Epithelial cell of proximal tubule (primary cell): Measurements from ENCODE around the gene INSL3. TPM values are rescaled to one million over a fixed set of nuclear protein-coding genes. Genes with fewer than 3 reads are reported as not detected.

ENCODE experiments used
- DNase-seq: peaks from one replicate; pipeline ENCODE4 v3.0.0-alpha.2; 2011; ENCODE audit warnings: low read depth
- H3K4me3 ChIP-seq: 2 replicates; pipeline ENCODE4 v1.5.1; 2011; ENCODE audit warnings: low read depth, mild to moderate bottlenecking, low read length
- total RNA-seq: library from RNA; depleted of rRNA; stranded (reverse); fragments of >200 nt; gene quantifications from 2 replicates; pipeline ENCODE4 v1.2.3, GENCODE V29; 2015
- TF ChIP-seq, protein P1 (sequence below): conservative IDR thresholded peaks from 2 replicates; pipeline ENCODE4 v1.5.1; 2012; ENCODE audit warnings: low read depth, mild to moderate bottlenecking, low read length

INSL3 gene
- total RNA-seq, 1 donor from 2014 or later, result not detected

DNA sequence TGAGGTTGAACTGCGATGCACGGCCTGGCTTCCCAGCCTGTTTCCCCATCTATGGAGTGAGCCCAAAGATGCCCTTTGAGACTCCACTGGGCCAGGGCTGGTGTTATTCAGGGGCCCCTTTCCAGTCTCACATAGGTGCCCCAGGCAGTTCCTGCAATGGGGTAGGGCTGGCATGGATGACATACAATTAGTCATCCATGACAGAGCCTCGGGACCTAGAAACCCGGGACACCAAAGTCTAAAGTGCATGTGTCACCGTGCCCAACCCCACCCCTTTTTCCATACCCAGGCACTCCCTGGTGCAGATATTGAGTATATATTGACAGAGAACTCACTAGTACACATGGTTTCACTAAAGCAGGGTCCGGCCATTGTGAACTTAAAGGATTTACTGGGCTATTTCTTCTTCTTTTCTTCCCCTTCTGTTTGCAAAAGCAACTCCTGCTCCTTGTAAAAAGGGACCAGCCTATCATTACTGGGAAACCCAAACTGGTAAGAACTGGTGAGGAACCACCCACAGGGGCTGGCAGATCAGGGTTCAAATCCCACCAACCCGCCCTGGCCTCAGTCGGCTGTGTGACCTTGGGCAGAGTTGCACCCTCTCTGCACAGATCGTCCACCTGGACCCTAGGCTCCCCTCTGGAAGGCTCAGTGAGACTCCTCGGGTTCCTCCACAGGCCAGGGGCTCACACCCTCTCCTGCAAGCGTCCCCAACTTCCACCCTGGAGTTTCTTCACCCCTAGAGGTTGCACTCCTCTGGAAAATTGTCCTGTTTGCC, 23.7 kb downstream of the INSL3 start:
- H3K4me3 ChIP-seq, result no peak overlapping the region
- TF ChIP-seq, protein P1, sequence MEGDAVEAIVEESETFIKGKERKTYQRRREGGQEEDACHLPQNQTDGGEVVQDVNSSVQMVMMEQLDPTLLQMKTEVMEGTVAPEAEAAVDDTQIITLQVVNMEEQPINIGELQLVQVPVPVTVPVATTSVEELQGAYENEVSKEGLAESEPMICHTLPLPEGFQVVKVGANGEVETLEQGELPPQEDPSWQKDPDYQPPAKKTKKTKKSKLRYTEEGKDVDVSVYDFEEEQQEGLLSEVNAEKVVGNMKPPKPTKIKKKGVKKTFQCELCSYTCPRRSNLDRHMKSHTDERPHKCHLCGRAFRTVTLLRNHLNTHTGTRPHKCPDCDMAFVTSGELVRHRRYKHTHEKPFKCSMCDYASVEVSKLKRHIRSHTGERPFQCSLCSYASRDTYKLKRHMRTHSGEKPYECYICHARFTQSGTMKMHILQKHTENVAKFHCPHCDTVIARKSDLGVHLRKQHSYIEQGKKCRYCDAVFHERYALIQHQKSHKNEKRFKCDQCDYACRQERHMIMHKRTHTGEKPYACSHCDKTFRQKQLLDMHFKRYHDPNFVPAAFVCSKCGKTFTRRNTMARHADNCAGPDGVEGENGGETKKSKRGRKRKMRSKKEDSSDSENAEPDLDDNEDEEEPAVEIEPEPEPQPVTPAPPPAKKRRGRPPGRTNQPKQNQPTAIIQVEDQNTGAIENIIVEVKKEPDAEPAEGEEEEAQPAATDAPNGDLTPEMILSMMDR, result no peak
- no peak for DNase-seq

DNA sequence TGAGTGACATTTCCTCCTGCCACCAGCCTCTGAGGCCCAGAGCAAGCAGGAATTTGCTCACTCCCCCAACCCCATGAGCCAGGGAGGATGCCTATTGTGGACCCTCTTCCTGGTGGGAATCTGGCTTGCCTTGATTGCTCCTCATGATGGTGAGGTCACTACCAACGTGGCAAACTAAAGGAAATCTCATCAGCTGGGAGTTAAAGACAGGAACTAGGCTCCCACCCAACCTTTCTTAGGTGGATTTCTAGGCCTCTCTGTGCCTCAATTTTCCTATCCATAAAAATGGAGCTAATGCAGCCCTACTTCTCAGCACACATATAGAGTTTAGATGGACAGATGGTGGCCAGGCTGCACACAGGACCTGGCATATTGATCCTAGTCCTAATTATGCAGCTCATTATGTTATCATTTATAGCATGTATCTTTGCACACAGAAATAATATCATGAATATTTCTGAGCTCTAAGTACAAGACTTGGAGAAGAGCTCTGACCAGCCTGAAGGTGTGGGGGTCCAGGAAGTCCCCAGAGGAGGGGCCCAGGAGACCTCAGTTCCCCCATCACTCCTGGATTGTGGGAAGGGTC, 24.4 kb downstream of the INSL3 start:
- H3K4me3 ChIP-seq, result no peak overlapping the region
- no peak for DNase-seq
- TF ChIP-seq, protein P1, result no peak

DNA sequence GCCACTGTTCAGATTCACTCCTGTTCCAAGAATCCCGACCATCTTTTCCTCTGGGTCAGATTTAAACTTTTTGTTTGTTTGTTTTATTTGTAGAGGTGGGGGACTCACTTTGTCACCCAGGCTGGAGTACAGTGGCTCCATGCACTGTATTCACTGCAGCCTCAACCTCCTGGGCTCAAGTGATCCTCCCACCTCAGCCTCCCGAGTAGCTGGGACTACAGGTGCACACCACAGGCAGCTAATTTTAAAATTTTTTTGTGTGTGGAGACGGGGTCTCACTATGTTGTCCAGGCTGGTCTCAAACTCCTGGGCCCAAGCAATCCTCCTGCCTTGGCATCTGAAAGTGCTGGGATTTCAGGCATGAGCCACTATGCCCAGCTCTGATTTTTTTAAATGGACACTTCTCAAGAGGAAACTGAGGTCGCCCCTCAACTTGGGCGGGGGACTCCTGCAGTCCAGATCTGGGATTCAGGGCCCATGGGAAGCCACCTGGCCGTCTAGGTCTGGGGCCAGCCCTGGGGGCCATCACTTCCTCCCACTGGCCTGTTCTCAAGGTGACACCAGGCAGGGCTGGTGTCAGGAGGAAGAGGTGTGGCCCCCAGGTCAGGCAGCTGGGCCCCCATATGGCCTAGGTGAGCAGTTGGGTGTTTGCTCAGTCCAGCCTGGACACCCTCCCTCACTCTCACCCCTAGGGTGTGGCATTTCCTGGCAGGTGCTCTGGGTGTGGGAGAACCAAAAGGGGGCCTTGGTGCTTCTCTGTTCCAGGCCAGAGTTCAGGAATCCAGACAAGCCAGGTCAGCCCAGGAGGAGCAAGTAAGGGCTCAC, 25.1 kb downstream of the INSL3 start:
- TF ChIP-seq, protein P1, result no peak
- no peak for DNase-seq
- H3K4me3 ChIP-seq, result no peak overlapping the region

DNA sequence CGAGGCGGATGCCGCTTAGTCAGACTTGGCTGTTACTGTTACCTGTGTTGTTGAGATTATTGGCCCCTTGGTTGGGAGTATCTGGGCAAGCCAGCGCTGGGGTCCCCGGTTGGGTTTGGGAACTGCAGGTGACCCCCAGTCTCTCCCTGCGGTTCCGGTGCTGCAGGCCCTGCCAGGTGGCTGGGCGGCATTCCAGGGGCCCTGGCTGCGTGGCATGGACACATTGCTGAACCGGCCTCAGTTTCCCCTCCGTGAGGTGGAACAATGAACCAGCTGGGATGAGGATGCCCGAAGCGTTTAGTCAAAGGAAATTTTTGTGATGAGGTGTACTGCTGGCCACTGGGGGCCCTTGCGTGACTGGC, 25.8 kb downstream of the INSL3 start:
- TF ChIP-seq, protein P1, result no peak
- no peak for DNase-seq
- peak overlapping the region; percentile 58 for H3K4me3 ChIP-seq

DNA sequence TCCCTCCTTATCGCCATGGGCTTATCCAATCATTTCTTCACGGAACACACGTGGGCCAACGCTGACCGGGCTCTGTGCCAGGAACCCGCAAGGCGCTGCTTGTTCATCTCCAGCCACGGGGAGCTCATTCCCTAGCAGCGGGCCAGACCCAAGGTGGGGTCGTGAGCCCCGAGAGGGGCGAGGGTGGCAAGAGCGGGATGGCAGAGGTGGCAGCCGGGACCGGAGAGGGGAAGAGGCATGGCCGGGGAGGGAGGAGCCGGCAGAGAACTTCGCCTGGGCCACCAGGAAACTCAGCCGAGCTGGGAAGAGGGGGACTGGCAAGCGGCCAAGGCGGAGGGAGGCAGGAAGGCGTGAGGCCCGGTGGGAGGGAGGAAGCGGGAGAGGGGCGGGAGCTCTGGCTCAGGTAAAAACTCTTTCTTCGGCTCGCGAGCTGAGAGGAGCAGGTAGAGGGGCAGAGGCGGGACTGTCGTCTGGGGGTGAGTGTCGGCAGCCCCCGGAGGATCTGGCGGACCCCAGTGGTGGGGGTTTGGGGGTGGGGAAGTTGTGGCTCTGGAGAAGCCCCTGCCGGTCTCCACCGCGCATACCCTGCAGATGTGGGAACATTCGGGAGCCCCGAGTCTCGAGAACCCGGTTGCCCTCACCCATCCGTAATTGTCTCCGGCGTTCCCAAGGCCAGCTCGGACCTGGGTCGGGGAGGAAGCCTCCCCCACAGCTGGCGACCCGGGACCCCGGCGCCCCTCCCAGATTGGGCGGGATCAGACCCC, 26.4 kb downstream of the INSL3 start, which contains the start of gene B3GNT3:
TSS of gene B3GNT3 (plus strand) at position 408 of the 764 bp plus-strand sequence. CDS start 12,670 bp downstream, outside the sequence.
- DNase-seq, result no peak
- TF ChIP-seq, protein P1, result no peak
- peak within 1 kb of the TSS; percentile 58 for H3K4me3 ChIP-seq

DNA sequence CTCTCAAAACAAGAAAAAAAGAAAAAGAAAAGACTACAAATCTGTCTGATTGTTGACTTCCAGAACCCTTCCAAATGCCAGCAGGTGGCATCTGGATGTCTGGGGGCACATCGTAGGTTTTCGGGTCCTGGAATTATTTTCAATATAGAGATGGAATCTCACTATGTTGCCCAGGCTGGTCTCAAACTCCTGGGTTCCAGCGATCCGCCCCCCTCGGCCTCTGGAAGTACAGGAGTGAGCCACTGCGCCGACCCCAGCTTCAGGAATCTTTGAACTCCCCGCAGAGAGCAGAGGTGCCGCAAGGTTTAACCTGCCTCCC, 26.9 kb downstream of the INSL3 start:
- DNase-seq, result no peak
- TF ChIP-seq, protein P1, result peak; percentile 21
- H3K4me3 ChIP-seq, result peak overlapping the region; percentile 58
